HG02642 (cell line): ENCODE measurements around the gene CAPN13.

Experiments used
- ATAC-seq: cut with Tn5 transposase; IDR thresholded peaks from one replicate; pipeline ENCODE4 v1.9.1; 2021; ENCODE audit warnings: mild to moderate bottlenecking; ENCODE audit not compliant: unreplicated experiment, poor library complexity

Gene CAPN13, protein sequence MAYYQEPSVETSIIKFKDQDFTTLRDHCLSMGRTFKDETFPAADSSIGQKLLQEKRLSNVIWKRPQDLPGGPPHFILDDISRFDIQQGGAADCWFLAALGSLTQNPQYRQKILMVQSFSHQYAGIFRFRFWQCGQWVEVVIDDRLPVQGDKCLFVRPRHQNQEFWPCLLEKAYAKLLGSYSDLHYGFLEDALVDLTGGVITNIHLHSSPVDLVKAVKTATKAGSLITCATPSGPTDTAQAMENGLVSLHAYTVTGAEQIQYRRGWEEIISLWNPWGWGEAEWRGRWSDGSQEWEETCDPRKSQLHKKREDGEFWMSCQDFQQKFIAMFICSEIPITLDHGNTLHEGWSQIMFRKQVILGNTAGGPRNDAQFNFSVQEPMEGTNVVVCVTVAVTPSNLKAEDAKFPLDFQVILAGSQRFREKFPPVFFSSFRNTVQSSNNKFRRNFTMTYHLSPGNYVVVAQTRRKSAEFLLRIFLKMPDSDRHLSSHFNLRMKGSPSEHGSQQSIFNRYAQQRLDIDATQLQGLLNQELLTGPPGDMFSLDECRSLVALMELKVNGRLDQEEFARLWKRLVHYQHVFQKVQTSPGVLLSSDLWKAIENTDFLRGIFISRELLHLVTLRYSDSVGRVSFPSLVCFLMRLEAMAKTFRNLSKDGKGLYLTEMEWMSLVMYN

DNA sequence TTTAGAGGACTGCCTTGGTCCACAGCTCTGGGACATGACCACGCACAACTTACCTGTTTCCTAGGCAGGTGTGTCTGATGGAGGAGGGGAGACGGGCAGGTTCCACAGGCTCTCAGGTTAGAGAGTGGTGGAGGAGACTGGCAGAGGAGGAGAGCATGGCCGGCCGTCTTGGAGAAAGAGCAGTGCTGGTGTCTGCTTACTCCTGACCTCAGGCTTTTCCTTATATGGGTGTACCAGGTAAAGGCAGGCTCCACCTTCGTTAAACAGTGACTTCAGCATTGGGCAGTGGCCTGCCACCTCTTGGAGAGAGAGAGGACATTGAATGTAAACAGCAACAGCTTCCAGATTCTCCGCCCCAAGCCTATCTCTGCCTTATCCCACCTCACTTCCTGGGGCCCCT lies at the start of gene CAPN13:
Gene CAPN13, minus strand, starts transcription at position 198 of the 400 bp plus-strand sequence. CDS start 20,121 bp downstream, outside the sequence.
- ATAC-seq = no peak

DNA sequence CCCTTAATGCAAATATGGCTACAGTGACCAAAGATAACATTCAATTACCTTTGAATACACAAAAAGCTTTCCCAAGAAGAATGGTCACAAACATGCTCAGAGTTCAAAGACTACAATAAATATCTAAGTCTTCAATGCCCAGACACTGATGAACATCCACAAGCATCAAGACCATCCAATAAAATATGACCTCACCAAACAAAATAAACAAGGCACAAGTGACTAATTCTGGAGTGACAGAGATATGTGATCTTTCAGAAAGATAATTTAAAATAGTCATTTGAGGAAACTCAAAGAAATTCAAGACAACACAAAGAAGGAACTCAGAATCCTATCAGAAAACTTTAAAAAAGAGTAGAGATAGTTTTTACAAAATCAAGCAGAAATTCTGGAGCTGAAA lies 40.6 kb upstream of the CAPN13 start:
- ATAC-seq = no peak

DNA sequence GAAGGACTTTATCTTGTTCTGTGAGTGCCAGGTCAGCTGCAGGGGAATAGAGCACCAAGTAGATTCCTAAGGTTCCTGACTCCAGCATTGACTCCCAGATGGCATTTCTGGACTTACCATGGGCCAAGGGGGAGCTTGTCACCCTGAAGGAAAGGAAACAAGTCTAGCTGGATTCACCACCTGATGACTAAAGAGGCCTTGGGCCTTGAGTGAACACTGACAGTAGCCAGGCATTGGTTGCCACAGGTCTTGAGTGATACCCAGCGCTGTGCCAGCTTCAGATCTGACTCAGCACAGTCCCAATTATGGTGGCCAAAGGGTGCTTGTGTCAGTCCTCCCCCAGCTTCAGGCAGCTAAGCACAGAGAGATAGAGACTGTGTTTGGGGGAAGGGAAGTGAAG lies 40.1 kb upstream of the CAPN13 start:
- ATAC-seq = no peak

DNA sequence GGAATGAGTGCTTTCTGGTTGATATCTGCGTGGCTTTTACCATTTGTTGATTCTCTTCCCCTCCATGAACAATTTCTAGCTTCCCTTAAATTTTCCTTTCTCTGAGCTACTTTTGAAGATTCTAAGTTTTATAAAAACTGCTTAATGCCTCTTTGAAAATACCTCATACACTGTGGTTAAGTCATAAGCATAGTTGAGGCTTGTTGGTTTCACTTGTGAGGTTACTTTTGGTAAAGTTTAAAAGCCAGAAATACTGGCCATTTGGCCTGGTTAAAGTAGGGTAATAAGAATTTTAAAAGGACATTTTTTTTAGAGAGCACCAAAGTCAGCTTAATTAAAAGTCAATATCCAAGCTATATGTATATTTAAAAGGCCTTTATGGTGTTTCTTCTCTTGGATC lies 21.3 kb upstream of the CAPN13 start:
- ATAC-seq = no peak

DNA sequence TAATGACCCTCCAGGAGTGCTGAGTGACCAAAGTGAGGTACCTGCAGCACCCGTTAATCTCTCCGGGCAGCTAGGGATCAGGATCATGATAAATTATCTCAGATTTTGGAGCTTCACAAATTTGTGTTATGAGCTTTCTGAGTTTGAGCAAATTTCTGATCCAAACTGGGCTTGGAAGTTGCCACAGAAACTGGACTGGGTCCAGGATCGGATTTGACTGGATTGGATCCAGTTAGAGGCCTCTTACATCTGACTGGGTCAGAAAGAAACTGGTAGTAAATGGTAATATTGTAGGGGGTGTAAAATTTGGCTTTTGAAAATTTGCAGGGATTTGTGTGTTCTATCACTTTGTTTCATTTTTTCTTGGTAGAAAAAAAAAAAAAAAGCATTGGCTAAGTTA lies 19.7 kb upstream of the CAPN13 start:
- ATAC-seq = no peak

DNA sequence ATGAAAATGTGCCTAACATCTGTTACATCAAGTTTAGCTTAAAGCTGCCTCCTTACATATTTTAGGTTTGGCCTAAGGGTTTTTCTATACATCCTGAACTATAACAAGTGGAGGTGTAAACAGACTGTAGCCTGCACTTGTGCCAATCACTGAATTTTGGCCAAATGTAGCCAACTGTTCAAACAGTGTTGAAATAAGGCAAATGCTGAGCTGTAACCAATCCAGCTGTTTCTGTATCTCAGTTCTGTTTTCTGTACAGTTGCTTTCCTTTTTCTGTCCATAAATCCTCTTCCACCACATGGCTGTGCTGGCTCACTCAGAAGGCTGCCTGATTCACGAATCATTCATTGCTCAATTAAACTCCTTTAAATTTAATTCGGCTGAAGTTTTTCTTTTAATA lies 19.2 kb upstream of the CAPN13 start:
- ATAC-seq = no peak

DNA sequence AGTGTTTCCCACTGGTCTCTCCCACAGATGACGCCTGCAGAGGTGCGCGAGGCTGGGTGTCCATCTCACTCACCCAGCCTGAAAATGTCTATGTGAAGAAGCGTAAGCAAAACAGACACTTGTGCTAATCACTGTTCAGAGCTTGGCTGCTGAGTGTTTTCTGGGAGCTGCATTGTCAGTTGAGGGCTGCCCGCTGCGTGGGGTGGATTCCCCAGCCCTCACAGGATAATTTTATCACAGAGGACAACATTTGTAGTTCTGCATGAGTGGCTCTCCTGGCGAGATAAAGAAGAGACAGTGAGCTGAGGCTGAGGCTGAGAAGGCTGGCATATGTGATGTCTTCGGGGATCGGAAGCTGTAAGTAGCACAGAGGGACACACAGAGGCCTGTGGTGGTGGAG lies 16.2 kb upstream of the CAPN13 start:
- ATAC-seq = no peak

DNA sequence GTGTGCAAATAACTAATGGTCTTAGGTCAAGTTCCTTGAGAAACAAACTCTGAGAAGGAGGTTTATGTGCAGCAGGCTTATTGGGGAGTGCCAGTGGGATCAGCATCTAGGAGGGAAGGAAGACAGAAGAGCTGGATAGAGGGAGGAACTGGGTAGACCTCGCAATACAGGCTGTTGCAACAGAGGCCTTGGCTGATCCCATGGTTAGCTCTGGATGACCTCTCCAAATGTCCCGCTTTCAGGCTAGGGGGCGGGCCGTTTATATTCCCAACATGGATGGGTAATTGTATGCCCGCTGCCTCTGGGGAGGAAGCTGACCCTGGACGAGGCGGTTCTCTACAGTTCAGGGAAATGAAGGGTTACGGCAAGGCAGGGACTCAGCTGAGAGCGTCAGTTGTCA lies 14.7 kb upstream of the CAPN13 start:
- ATAC-seq = no peak

DNA sequence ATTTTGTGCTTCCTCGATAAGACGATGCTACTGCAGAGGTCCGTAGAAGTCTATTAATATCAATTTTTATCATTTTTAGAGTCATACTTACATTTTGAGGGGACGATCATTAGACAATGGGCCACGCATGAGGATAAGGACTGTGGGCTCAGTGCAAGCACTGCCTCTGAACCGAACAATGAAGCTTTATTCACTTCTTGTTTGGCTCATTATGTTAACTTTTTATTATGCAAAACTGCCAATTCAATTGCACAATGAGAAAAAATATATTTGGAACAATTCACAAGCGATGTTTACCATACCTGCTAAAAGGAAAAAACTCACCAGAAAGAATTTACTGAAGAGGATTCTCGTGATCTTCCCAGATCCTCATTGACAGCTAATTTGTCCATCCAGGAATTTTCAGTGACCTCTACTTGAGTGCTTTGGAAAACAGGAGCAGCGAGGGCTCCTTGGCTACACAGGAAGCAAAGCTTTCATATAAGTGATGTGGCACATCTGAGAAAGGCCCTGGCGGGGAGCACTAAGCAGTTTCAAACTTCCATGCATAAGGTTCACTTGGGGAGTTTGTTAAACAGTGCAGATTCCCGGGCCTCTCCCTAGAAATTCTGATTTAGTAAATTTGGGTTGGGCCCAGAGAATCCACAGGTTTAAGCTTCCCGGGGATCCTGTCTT lies 13.3 kb upstream of the CAPN13 start:
- no peak for ATAC-seq

DNA sequence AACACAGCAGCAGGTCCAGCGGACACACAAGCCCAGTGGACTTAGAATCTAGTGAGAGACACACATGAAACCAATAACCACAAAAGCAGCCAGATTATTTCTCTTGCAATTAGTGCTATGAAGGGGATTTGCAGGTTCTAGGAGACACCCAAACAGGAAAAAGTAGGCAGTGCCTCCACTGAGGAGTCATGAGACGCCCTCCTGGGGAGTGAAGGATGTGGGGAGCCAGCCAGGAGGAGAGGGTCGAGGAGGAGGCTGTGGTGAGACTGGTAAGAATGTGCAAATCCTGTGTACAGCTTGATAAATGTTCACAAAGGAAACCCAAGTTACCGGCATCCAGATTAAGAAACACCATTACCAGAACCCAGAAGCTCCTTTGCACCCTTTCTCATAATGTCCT lies 2.7 kb upstream of the CAPN13 start:
- no peak for ATAC-seq

DNA sequence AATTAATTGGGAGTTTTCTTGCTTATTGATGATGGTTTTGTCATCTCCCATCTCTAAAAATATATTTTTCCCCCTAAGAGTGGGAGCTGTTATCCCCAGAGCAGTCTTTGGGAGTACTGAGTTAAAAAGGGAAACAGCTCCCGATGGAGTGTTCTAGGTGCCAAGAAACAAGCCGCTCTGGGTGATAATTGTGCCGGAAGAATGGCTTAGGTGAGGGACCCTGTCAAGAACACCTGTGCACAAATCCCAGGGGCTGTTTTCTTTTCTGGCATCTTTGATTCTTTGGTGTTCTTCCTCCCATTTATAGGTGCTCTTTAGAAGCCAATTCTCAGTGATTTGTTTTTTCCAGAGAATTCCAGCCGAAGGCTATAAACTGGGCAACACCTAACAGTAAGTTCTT lies 1.4 kb upstream of the CAPN13 start:
- ATAC-seq = no peak

DNA sequence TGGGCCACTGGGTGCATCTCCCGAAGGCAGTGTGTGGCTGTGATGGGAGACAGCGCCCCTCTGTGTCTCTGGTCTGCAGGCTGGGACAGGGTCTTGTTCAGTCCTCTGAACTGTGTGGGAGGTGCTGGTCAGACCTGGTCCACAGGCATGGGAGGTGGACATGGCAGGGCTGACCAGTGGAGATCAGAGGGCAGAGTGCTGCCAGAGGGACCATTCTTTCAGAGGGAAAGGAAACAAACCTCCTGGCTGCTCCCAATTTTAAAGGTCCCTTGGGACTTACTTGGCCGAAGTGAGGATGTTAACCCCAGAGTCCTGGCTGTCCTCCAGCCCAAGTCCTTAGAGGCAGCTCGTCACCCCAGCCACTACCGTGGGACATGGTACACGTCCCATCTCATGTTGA lies 4.0 kb downstream of the CAPN13 start:
- no peak for ATAC-seq

DNA sequence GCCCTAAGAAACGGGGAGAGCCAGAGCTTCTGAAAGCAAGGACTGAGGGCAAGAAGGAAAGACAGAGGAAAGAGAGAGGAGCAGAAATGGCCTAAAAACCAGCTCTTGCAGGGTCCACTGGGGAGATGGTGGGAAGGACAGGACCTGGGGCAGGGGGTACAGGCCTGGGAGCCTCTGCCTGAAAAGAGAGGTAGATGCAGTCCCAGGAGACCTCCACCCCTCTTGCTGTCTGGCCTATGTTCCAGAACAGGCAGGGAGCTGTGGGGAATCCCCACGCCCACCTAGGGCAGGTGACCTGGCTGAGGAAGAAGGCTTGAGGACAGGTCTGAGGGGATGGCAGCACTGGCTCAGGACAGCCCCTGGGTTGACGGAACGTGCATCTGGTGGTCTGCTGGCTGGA lies 4.6 kb downstream of the CAPN13 start:
- ATAC-seq = no peak

DNA sequence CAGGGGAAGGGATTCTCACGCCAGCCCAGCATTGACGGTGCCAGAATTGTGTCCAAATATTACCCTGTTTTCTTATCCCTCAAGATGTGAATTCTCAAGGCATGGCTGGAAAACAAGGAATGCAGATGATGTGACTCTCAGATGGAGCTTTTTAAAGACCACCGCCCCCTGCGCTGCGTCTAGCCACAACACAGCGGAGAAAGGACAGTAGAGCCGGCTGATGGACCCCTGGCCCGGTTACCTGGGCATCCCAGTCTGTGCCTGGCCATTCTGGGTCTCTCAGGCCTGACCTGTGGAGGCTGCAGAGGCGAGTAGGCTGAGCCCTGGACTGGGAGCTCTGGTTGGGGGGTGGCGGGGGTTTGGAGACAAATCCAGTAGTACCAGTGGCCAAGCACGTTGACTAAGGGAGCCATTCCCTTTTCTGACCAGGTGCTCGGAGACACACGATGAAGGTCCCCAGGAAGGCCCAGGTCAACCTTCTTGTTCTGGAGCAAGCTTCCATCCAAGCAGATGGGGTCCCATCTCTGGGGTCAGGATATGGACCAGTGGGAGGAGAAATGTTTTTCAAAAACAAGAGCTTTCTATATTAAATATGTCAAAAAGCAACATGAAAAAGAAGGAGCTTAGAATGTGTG lies 5.3 kb downstream of the CAPN13 start:
- ATAC-seq = no peak

DNA sequence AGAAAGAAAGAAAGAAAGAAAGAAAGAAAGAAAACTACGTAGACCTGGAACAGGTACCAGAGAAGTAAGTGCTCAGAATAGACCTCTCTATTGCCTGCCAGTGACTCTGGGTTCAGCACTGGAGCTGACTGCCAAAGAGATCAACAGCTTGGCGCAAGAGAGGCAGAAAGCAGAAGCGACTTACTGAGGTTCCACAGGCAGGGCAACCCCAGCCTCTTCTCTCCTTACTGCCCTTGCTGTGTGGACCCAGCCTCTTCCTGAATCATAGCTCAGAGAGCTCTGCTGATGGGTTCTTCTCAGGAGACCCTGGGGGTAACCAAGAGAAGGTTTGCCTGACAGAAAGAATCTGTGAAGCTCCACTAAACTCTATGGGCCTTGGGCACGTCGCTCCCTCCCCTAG lies 7.1 kb downstream of the CAPN13 start:
- ATAC-seq = no peak

DNA sequence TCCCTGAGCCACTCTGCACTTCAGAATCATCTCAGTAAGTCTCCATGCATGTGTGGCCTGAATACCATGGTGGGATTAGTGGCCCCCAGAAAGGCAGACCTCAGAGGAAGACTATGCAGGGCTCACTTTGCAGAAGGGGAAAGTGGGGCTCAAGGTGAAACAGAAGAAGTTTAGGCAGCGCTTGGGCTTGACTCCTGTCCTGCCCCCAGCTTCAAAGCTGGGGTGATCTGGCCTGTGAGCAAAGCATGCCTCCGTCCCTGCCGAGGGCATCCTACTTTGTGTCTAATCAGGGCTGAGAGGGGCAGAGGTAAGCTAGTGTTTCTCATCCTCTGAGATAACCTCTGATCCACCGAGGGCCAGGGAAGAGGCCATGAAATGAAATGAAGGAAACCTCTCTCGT lies 7.9 kb downstream of the CAPN13 start:
- ATAC-seq = no peak

DNA sequence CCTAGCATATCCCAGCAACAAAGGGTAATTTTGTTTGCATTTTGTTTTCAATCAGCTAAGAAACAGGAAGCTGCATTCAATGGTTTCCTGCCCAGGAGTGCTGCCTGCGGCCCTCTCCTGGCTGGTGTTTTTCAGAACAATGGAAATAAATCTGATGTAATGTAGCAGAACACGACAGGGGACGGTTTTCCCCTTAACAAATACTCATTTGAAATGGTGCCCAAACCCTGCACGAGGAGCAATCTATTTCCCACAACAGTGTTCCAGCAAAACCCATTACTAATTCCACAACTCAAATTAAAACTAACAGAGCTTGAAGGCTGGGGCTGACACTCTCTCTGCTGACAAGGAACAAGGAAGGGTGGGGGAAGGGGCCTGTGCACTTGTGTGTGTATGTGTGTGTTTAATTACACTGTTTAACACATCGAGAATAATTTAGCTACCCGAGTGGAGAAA lies 8.7 kb downstream of the CAPN13 start:
- no peak for ATAC-seq

DNA sequence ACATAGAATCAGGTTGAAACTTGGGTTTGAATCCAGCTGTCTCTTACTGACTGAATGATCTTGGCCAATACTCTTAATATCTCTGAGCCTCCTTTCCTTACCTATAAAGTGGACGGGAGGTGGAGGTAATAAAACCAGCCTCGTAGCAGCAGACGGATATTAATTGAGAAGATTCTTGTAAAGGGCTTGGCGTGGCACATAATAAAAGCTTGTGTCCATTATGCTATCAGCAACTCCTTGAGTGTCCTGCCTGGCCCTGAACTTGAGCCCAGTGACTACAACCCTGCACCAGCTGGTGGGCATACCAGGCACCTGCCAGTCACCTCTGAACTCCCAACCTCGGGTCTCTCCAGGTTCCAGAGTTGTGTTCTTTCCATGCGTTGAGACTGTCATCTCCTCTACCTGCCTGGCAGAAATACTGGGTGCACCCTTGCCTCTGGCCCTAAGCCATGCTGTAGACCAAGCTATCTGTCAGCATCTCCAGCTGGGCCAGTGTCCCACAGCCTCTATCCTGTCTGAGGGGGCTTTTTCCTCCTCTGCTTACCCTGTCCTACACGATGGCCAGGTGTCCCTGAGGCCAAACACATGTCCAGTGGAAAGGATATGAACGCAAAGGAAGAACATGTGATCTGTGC lies 9.7 kb downstream of the CAPN13 start:
- no peak for ATAC-seq

DNA sequence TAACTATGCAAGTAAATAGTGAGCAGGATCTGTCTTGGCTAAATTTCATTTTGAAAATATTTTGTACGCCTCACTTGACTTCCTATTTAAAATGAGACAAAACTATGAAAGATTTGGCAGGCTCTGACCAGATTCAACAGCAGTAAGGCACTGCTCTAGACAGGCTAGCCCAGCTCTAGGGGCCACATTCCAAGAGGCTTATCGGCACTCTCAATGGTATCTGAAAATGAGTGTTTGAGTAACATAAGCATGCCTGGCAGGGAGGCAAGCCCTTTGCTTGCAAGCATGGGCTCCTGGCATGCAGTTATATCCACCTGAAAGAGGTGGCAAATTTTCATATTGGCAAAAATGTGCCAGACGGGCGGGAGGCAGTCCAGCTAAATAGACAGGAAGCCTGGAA lies 10.5 kb downstream of the CAPN13 start:
- ATAC-seq = no peak

DNA sequence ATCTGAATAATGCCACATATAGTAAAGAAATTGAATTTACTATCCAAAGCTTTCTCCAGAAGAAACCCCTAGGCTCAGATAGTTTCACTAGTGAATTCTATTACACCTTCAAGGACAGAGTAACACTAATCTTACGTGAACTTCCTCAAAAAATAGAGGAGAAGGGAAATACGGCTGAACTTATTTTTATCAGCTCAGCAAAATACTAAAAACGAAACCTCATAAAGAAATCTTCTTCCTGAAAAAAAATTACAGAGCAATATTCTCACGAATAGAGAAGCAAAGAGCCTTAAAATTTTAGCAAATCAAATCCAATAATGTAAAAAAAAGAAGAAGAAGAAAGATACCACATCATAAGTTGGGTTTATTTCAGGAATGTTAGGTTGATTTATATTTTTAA lies 14.7 kb downstream of the CAPN13 start:
- ATAC-seq = no peak
